Loucy (cell line): Measurements from ENCODE around the gene APMAP.

ENCODE experiments used
- H2AFZ ChIP-seq: fragments of 200-600 bp; sonication (generic); 2 replicates; pipeline ENCODE4 v1.6.0; 2016; ENCODE audit warnings: antibody characterized with exemption, mild to moderate bottlenecking, low read length, moderate library complexity
- H3F3A ChIP-seq: fragments of 200-600 bp; 2 replicates; pipeline ENCODE4 v1.6.0; 2016; ENCODE audit warnings: antibody characterized with exemption, low read depth, mild to moderate bottlenecking
- H3K27me3 ChIP-seq: fragments of 200-600 bp; sonication (generic); 2 replicates; pipeline ENCODE4 v1.6.1; 2014; ENCODE audit warnings: low read length, mild to moderate bottlenecking; ENCODE audit not compliant: insufficient read depth, poor library complexity, severe bottlenecking
- H3K36me3 ChIP-seq: fragments of 200-600 bp; sonication (generic); 2 replicates; pipeline ENCODE4 v1.6.1; 2016; ENCODE audit warnings: low read length; ENCODE audit not compliant: insufficient read depth
- H3K4me1 ChIP-seq: fragments of 200-600 bp; sonication (generic); 2 replicates; pipeline ENCODE4 v1.5.1; 2014; ENCODE audit warnings: low read length, mild to moderate bottlenecking; ENCODE audit not compliant: insufficient read depth, poor library complexity, severe bottlenecking
- H3K4me2 ChIP-seq: fragments of 200-600 bp; sonication (generic); 2 replicates; pipeline ENCODE4 v1.6.0; 2014; ENCODE audit warnings: antibody characterized with exemption, low read length, low read depth, mild to moderate bottlenecking; ENCODE audit not compliant: poor library complexity, severe bottlenecking
- H3K4me3 ChIP-seq: fragments of 200-600 bp; sonication (generic); 2 replicates; pipeline ENCODE4 v1.5.1; 2014; ENCODE audit warnings: low read length, mild to moderate bottlenecking, mixed read lengths; ENCODE audit not compliant: poor library complexity, severe bottlenecking
- H3K79me2 ChIP-seq: fragments of 200-600 bp; sonication (generic); 2 replicates; pipeline ENCODE4 v1.6.1; 2014; ENCODE audit warnings: low read length; ENCODE audit not compliant: insufficient read depth
- H3K9ac ChIP-seq: fragments of 200-600 bp; sonication (generic); 2 replicates; pipeline ENCODE4 v1.6.0; 2014; ENCODE audit warnings: mild to moderate bottlenecking, low read depth, low read length, moderate library complexity; ENCODE audit not compliant: poor library complexity, severe bottlenecking
- H3K9me2 ChIP-seq: fragments of 200-600 bp; sonication (generic); replicated peaks from 2 replicates; pipeline ENCODE4 v1.6.1; 2016; ENCODE audit warnings: low read depth, low read length, mixed read lengths
- H3K9me3 ChIP-seq: fragments of 200-600 bp; sonication (generic); 2 replicates; pipeline ENCODE4 v1.6.1; 2014; ENCODE audit warnings: mild to moderate bottlenecking, antibody characterized with exemption, low read length, low read depth; ENCODE audit not compliant: insufficient read depth
- H4K20me1 ChIP-seq: fragments of 200-600 bp; sonication (generic); 2 replicates; pipeline ENCODE4 v1.6.0; 2014; ENCODE audit warnings: antibody characterized with exemption, low read length, mild to moderate bottlenecking; ENCODE audit not compliant: insufficient read depth, poor library complexity, severe bottlenecking
- EZH2phosphoT487 ChIP-seq: fragments of 200-600 bp; IDR thresholded peaks from 2 replicates; pipeline ENCODE4 v1.6.1; 2018; ENCODE audit warnings: antibody characterized with exemption, mild to moderate bottlenecking, moderate library complexity, borderline replicate concordance
- TF ChIP-seq, protein P1 (sequence below): fragments of 200-600 bp; sonication (generic); conservative IDR thresholded peaks from 2 replicates; pipeline ENCODE4 v1.5.1; 2014; ENCODE audit warnings: mild to moderate bottlenecking, antibody characterized with exemption, low read length

The APMAP gene

DNA sequence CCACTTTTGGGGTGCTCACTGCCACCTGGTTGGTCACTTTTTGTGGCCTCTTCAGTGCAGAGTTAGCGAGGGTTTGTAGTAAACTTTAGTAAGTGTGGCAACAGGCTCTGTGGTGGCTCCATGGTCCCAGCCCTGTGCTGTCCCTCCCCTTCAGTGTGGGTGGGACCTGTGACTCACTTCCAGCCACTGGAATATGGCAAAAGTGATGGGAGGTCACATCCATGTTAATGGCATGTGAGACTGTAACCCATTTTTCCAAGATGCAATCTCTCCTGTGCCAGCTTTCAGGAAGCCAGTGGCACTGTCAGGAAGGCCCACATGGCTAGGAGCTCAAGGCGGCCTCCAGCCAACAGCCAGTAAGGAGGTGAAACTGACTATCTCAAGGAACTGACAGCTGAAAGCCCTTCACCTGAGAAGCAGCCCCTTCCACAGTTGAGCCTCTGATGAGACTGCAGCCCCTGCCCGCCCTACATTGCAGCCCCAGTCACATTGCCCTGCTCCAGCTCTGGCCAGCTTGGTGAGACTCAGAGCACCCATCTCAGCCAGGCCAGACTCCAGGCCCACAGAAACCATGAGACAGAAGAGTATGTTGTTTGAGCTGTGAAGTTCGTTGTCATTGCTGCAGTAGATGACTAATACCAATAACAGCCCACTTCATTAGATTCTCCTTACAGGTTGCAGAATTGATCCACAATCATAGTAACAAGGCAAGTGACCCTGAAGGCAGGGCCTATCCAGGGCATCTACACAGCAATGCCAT, 56.6 kb downstream of the APMAP start:
- Histone ChIP-seq H3K4me1 (peaks cover 18% of the 10 kb centered on the region), H3F3A (no peaks in the 10 kb centered on the region), H3K9ac (no peak overlapping the region), H3K4me2 (no peak overlapping the region), H3K9me2 (no peaks in the 10 kb centered on the region), H3K36me3 (no peaks in the 10 kb centered on the region), H3K27me3 (no peaks in the 10 kb centered on the region), H3K9me3 (peaks cover 3% of the 10 kb centered on the region; the same call in 1 of the 2 replicates), H3K4me3 (no peak overlapping the region), H4K20me1 (no peaks in the 10 kb centered on the region), H2AFZ (no peak overlapping the region), H3K79me2 (no peaks in the 10 kb centered on the region)
- TF ChIP-seq, protein P1, sequence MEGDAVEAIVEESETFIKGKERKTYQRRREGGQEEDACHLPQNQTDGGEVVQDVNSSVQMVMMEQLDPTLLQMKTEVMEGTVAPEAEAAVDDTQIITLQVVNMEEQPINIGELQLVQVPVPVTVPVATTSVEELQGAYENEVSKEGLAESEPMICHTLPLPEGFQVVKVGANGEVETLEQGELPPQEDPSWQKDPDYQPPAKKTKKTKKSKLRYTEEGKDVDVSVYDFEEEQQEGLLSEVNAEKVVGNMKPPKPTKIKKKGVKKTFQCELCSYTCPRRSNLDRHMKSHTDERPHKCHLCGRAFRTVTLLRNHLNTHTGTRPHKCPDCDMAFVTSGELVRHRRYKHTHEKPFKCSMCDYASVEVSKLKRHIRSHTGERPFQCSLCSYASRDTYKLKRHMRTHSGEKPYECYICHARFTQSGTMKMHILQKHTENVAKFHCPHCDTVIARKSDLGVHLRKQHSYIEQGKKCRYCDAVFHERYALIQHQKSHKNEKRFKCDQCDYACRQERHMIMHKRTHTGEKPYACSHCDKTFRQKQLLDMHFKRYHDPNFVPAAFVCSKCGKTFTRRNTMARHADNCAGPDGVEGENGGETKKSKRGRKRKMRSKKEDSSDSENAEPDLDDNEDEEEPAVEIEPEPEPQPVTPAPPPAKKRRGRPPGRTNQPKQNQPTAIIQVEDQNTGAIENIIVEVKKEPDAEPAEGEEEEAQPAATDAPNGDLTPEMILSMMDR = no peak
- TF ChIP-seq EZH2phosphoT487 = no peak

DNA sequence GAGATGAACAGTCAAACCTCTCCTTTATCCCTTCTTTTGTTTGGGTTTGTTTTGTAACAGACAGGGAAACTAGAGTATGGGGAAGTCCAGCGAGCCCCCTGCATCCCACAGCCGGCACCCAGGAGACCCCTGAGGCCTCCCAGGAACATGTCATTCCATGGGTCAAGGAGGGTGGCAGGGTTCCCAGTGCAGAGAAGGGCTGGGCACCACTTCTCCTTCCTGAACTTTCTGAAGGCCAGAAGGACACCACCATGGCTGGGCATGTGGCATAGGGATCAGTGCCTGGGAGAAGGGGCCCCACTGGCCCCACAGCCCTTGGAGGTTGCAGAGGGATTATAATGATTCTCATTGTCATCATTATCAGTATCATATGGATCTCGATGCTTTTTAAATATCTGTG, 57.4 kb downstream of the APMAP start:
- TF ChIP-seq, protein P1 = no peak
- no peak for TF ChIP-seq EZH2phosphoT487
- H3K4me2 ChIP-seq = no peak overlapping the region

DNA sequence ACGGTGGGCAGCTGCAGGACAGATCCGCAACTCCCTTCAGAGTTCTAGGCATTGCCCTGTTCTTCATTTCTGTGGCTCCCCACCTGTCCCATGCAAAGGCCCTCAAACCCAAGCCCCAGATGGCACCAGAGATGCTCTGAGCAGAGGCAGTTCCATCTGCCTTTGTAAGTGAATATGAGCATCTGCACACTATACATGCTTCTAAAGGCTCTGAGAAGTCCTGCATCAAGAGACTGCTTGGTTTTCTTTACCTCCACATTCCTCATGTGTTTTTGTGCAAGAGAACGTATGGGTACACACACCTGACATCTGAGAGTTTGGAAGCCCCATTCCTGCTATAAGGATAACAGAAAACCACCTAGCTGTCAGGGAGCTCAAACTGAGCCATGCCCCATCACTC, 57.8 kb downstream of the APMAP start:
- Histone ChIP-seq H3K9me3 (peaks cover 3% of the 10 kb centered on the region; the same call in 1 of the 2 replicates), H3K4me1 (peaks cover 22% of the 10 kb centered on the region), H3K36me3 (no peaks in the 10 kb centered on the region)

More for the DNA sequence above, 57.4 kb downstream of the APMAP start:
- peaks cover 22% of the 10 kb centered on the region for H3K4me1 ChIP-seq
- no peaks in the 10 kb centered on the region for H3K36me3 ChIP-seq
- H3K27me3 ChIP-seq = no peaks in the 10 kb centered on the region
- H3K9me3 ChIP-seq = peaks cover 3% of the 10 kb centered on the region; the same call in 1 of the 2 replicates
- no peaks in the 10 kb centered on the region for H4K20me1 ChIP-seq
- H3K9me2 ChIP-seq = no peaks in the 10 kb centered on the region
- H3K9ac ChIP-seq = no peak overlapping the region
- H2AFZ ChIP-seq = no peak overlapping the region
- H3K4me3 ChIP-seq = no peak overlapping the region
- H3F3A ChIP-seq = no peaks in the 10 kb centered on the region
- no peaks in the 10 kb centered on the region for H3K79me2 ChIP-seq

More for the DNA sequence above, 57.8 kb downstream of the APMAP start:
- Histone ChIP-seq H3K79me2 (no peaks in the 10 kb centered on the region), H3K9ac (no peak overlapping the region), H2AFZ (no peak overlapping the region), H4K20me1 (no peaks in the 10 kb centered on the region), H3K4me3 (no peak overlapping the region), H3K4me2 (no peak overlapping the region), H3K9me2 (no peaks in the 10 kb centered on the region), H3F3A (no peaks in the 10 kb centered on the region), H3K27me3 (no peaks in the 10 kb centered on the region)
- TF ChIP-seq EZH2phosphoT487 = no peak
- TF ChIP-seq, protein P1 = no peak
